GM12878 (cell line): ENCODE data around the gene TEX44. TPM values are rescaled to one million over a fixed set of nuclear protein-coding genes. Genes with fewer than 3 reads are reported as not detected.

Experiments
- ATAC-seq: fragments of 200-7000 bp; cut with Tn5 transposase; 3 replicates; pipeline ENCODE4 v1.9.1; 2020; ENCODE audit warnings: mild to moderate bottlenecking, moderate library complexity
- BruUV-seq: library from RNA; stranded (reverse); fragments of 400-500 nt; replicated peaks from 2 replicates; lab custom pipeline; 2021; lab: Mats Ljungman, UMichigan
- CTCF ChIA-PET: fragments of 300-600 bp; sonication (Branson Sonifier 250); formaldehyde crosslinking; extraction: SDS; loops from one replicate; lab custom pipeline; 2021; ENCODE audit warnings: inconsistent platforms; lab: Yijun Ruan, JAX
- POLR2A ChIA-PET: fragments of 350-600 bp; formaldehyde crosslinking; extraction: SDS; loops from one replicate; lab custom pipeline; 2021; ENCODE audit warnings: inconsistent platforms; lab: Charles Lee
- RAD21 ChIA-PET: fragments of 300-600 bp; sonication (Branson Sonifier 250); formaldehyde crosslinking; loops from one replicate; lab custom pipeline; 2023; ENCODE audit warnings: antibody characterized with exemption; ENCODE audit not compliant: unreplicated experiment; lab: Charles Lee
- SMC1A ChIA-PET: fragments of 300-600 bp; sonication (Branson Sonifier 250); formaldehyde crosslinking; loops from one replicate; lab custom pipeline; 2023; ENCODE audit not compliant: unreplicated experiment, uncharacterized antibody; lab: Charles Lee
- DNase-seq: peaks from one replicate; pipeline ENCODE4 v3.0.0-alpha.2; 2011; ENCODE audit warnings: low read depth, low spot score
- FAIRE-seq: peaks from 3 replicates; lab custom pipeline; 2011; peaks lifted over from hg19 to GRCh38; lab: Jason Lieb, UNC
- H2AFZ ChIP-seq: 2 replicates; pipeline ENCODE4 v1.6.0; 2011; ENCODE audit warnings: low read depth, low read length, control low read depth; ENCODE audit not compliant: control insufficient read depth
- H3K27ac ChIP-seq: 2 replicates; pipeline ENCODE4 v1.5.1; 2011; ENCODE audit warnings: control low read depth; ENCODE audit not compliant: control insufficient read depth, insufficient read depth
- H3K27me3 ChIP-seq, 2 experiments: replicated peaks in 1 of 2; 2 replicates each; pipeline versions ENCODE4 v1.6.0 to v1.6.1; 2011; ENCODE audit warnings: low read length in 1 of 2; ENCODE audit not compliant: control insufficient read depth in 2 of 2, insufficient read depth in 2 of 2
- H3K36me3 ChIP-seq, 2 experiments: 2 replicates each; pipeline ENCODE4 v1.5.1; 2011; ENCODE audit warnings: low read length in 1 of 2; ENCODE audit not compliant: control insufficient read depth in 2 of 2, insufficient read depth in 2 of 2
- H3K4me1 ChIP-seq: 2 replicates; pipeline ENCODE4 v1.6.1; 2011; ENCODE audit warnings: mild to moderate bottlenecking, low read length, moderate library complexity, mixed read lengths; ENCODE audit not compliant: control insufficient read depth, insufficient read depth
- H3K4me2 ChIP-seq: 2 replicates; pipeline ENCODE4 v1.6.0; 2011; ENCODE audit warnings: control low read depth; ENCODE audit not compliant: control insufficient read depth, insufficient read depth
- H3K4me3 ChIP-seq: fragments of 200-600 bp; sonication (generic); 2 replicates; pipeline ENCODE4 v1.5.1; 2016
- H3K79me2 ChIP-seq: 2 replicates; pipeline ENCODE4 v1.6.0; 2011; ENCODE audit warnings: low read length; ENCODE audit not compliant: control insufficient read depth, insufficient read depth
- H3K9ac ChIP-seq: 2 replicates; pipeline ENCODE4 v1.8.0; 2011; ENCODE audit warnings: low read length, control low read depth, mixed read lengths; ENCODE audit not compliant: control insufficient read depth, insufficient read depth
- H3K9me3 ChIP-seq: replicated peaks from 3 replicates; pipeline ENCODE4 v1.5.1; 2011; ENCODE audit warnings: mild to moderate bottlenecking, low read length; ENCODE audit not compliant: control insufficient read depth, insufficient read depth
- H4K20me1 ChIP-seq: 2 replicates; pipeline ENCODE4 v1.6.0; 2011; ENCODE audit not compliant: control insufficient read depth, insufficient read depth
- BCL11A ChIP-seq: IDR thresholded peaks from 2 replicates; pipeline ENCODE4 v1.6.1; 2011; ENCODE audit warnings: low read depth, low read length
- BMI1 ChIP-seq: fragments of 450-650 bp; IDR thresholded peaks from 2 replicates; pipeline ENCODE4 v1.6.1; 2016; ENCODE audit warnings: mild to moderate bottlenecking, moderate library complexity, borderline replicate concordance
- CBX5 ChIP-seq: sonication (generic); IDR thresholded peaks from 2 replicates; pipeline ENCODE4 v1.6.1; 2016; ENCODE audit warnings: low read depth, moderate library complexity, mild to moderate bottlenecking, inconsistent platforms
- CHD4 ChIP-seq: fragments of 200-600 bp; sonication (generic); IDR thresholded peaks from 2 replicates; pipeline ENCODE4 v1.6.1; 2016; ENCODE audit warnings: mild to moderate bottlenecking
- E4F1 ChIP-seq: fragments of 450-650 bp; IDR thresholded peaks from 2 replicates; pipeline ENCODE4 v1.6.1; 2018; ENCODE audit warnings: borderline replicate concordance, mild to moderate bottlenecking; ENCODE audit not compliant: partially characterized antibody
- HDAC2 ChIP-seq: fragments of 200-600 bp; sonication (generic); IDR thresholded peaks from 2 replicates; pipeline ENCODE4 v1.6.1; 2017
- PML ChIP-seq: IDR thresholded peaks from 2 replicates; pipeline ENCODE4 v1.6.1; 2012; ENCODE audit warnings: low read length, inconsistent platforms
- RELA ChIP-seq: fragments of 450-650 bp; IDR thresholded peaks from 2 replicates; pipeline ENCODE4 v1.8.0; 2014; ENCODE audit warnings: borderline replicate concordance; ENCODE audit not compliant: partially characterized antibody
- SREBF2 ChIP-seq: IDR thresholded peaks from 2 replicates; pipeline ENCODE4 v1.6.1; 2012; ENCODE audit warnings: mild to moderate bottlenecking, low read length
- ZNF207 ChIP-seq: fragments of 450-650 bp; IDR thresholded peaks from 2 replicates; pipeline ENCODE4 v1.6.1; 2014; ENCODE audit warnings: antibody characterized with exemption, mild to moderate bottlenecking, borderline replicate concordance
- WGBS: methylation state at CpG from one replicate; pipeline ENCODE4 v1.1.6; 2016; ENCODE audit warnings: low lambda C conversion rate; ENCODE audit not compliant: insufficient replicate concordance, insufficient coverage; ENCODE audit errors: missing lambda C conversion rate; 5-methylcytosine and 5-hydroxymethylcytosine counted together
- in situ Hi-C: fragments of 300-500 bp; cut with MboI; formaldehyde crosslinking; loops from 9 replicates; pipeline ENCODE4 v1.14.3; 2018; ENCODE audit warnings: mixed read lengths
- intact Hi-C: fragments of 100-400 bp; cut with micrococcal nuclease; formaldehyde crosslinking; loops from one replicate; pipeline ENCODE4 v1.14.2; 2022; ENCODE audit not compliant: unreplicated experiment
- polyA plus RNA-seq, 11 experiments: library from polyadenylated mRNA; depleted of rRNA in 4 of 11; unstranded in 6 of 11; stranded (reverse) in 5 of 11; fragments of >200 nt; fragmentation: Nextera tagmentation in 4 of 11; fragmentation: Illumina TruSeq in 1 of 11; extraction: Ambion mirVana in 4 of 11; extraction: Trizol in 1 of 11; gene quantifications; 1 replicate in 1 of 11; 2 replicates in 10 of 11; pipeline versions ENCODE4 v1.2.1 to v1.2.3, GENCODE V29; 2011 to 2016; ENCODE audit warnings: inconsistent platforms in 2 of 11, missing spikeins in 2 of 11, low read depth in 1 of 11
- total RNA-seq, 4 experiments: library from RNA; depleted of rRNA in 3 of 4; stranded (reverse); fragments of >200 nt in 3 of 4; fragmentation: Illumina TruSeq in 1 of 4; extraction: Trizol in 1 of 4; gene quantifications; 2 replicates each; pipeline versions ENCODE4 v1.2.1 to v1.2.3, GENCODE V29; 2013 to 2021

Gene TEX44
- total and polyA plus RNA-seq, 10 of the 15 experiments (the other 5 are each of a cell fraction or from before 2014, with no cell fraction given), result not detected

GRCh38 chr2:231627384-231628120, 34.9 kb downstream of the TEX44 start:
- TF ChIP-seq ZNF207 (no peak), CHD4 (no peak), RELA (no peak), CBX5 (no peak), HDAC2 (no peak), PML (no peak), BCL11A (no peak), BMI1 (no peak), SREBF2 (no peak), E4F1 (no peak)

More at GRCh38 chr2:231627384-231628120, 34.9 kb downstream of the TEX44 start:
- Histone ChIP-seq H3K36me3 (no peaks in the 10 kb centered on the region), H3K79me2 (no peaks in the 10 kb centered on the region), H3K4me2 (no peak overlapping the region), H3K4me1 (no peaks in the 10 kb centered on the region), H3K9me3 (no peaks in the 10 kb centered on the region), H3K9ac (no peak overlapping the region), H3K27me3 (no peaks in the 10 kb centered on the region; a peak in 1 of 4 replicates), H2AFZ (peak overlapping the region; percentile 51), H4K20me1 (no peaks in the 10 kb centered on the region), H3K27ac (no peak overlapping the region), H3K4me3 (no peak overlapping the region)
- no peak for FAIRE-seq
- DNase-seq, result no peak
- POLR2A ChIA-PET, result interaction anchor here (0.6 to 1.4 kb wide), 5 partner anchors 12 to 158 kb away, joined by 3 to 6 read pairs (median 3); no protein-coding TSS in a partner anchor
- in situ Hi-C loops (no loop called here), intact Hi-C loops (no loop called here)
- 80% methylated on average over 10 of the region's 10 CpGs for WGBS
- RAD21 ChIA-PET, result interaction anchor here (1.1 to 1.8 kb wide), 3 partner anchors 14 to 87 kb away, joined by 3 to 6 read pairs (median 3); no protein-coding TSS in a partner anchor
- CTCF ChIA-PET, result interaction anchor here (0.6 to 4.1 kb wide), 7 partner anchors 14 to 126 kb away, joined by 3 to 15 read pairs (median 5); no protein-coding TSS in a partner anchor
- no peak; the same call in 2 of the 3 replicates for ATAC-seq
- BruUV-seq, result no TSS peak
- SMC1A ChIA-PET, result interaction anchor here (1.2 to 1.5 kb wide), 3 partner anchors 13 to 44 kb away, joined by 3 to 4 read pairs (median 4); no protein-coding TSS in a partner anchor
